Amniotic epithelial cell (primary cell): ENCODE results near the gene EFNA5.
"Not testable (repeated sequence)": the region's sequence is repeated elsewhere in the genome, so short reads cannot be mapped to it uniquely, and the experiment has no call there.

ENCODE experiments used
- DNase-seq: peaks from one replicate; pipeline ENCODE4 v3.0.0-alpha.2; 2010; ENCODE audit warnings: low read depth

Gene EFNA5

DNA sequence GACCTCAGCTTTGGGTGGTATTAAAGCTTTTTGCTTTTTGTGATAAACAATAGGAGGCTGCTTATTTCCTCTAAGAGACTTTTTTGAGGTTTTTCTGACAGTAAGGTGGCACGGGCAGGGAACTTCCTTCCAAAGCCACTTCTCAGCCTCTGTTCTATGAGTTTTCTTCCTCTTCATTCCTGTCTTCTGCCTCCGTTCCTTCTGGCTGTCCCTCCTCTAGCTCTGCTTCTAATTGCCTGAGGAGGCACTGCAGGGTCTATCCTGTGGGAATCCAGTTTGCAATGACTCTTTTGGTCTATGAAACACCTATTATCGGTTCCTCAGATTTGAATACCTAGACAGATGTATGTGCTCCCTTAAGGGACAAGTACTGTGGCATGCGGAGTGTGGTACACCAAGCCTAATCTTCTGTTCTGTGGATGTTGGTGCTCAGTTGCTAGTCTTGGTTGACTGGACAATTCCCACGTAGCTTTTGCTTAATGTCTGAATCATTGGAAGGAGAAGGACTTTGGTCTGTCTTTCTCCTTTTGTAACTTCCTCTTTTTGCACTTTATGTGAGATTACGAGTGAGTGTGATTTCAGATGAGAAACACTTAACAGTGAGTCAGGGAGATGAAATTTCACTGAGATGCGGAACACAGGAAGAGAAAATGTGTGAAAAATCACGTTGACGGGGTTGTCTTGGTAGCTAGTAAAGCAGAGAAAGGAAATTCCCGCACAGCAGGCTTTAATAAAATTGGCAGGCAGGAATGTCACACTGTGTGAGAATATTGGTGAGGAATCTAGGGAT lies 305.2 kb downstream of the EFNA5 start:
- peak; percentile 87 for DNase-seq

DNA sequence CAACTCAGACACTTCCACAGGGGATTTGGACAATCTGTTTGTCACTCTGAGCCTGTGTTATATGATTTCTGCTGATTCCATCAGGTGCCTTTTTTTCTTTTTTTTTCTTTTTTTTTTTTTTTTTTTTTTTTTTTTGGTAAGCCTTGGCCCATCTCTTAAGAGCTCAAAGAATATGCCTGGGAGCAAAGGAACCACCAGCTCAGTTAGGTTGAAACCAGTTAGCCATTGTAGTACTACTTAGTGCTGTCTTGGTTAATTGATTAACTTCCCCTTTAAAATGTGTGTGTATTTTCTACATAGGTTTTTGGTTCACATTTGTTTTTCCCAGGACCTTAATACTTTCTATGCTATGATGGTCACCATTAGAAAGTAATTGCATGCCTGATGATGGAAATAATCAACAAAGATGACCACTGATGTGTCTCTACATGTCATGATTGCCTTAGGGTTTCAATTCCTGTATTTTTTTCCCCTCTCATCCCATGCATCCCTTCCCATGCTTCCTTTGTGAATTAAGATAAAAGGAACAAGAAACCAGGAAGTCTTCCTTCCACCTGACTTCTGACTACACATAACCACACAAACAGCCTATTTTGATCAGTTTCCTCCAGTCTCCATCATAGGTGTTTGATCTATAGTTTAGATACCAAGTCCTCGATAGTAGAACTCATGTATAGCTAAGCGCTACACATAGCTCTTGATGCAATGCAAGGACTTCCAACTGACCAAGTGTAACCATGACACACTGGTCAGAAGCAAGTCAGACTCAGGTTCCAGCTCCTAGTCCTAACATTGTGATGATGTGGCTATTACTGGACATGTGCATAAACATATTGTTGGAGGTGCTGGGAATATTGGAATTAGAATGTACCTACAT lies 306.1 kb downstream of the EFNA5 start:
- DNase-seq = no peak

DNA sequence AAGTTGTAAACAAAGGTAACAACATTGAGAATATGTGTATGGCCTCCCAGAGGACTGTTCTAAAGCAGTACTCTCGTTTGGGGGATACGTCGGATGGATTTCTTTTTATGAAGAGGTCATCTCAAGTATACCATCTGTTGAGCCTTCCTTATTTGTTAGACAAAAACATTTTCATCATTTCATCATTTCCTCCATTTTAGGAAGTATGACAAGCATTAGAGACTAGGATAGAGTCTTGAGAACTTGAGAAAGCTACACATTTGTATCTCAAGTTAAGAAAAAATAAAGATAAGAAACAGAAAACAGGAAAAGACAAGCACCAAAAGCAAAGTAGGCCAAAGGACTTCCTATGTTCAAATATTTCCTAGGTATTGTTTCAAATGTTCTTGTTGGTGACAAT lies 307.0 kb downstream of the EFNA5 start:
- no peak for DNase-seq

DNA sequence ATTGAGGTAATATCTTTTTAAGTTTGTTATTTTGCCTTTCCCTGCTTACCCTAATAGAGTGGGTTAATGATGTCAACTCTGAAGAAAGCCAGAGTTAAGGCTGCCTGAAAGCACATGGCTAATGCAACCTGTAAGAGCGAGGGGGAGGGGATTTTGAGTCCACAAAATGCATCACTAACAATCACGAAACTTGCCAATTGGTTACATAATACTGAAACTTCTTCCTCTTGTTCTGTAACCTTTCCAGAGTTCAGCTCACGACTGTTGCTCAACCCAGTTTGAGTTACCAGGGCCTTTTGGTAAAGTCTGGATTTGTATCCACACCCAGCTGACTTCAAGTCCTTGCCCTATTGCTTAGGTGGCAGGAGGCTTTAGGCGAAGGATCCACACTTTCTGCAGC lies 308.8 kb downstream of the EFNA5 start:
- peak; percentile 91 for DNase-seq

DNA sequence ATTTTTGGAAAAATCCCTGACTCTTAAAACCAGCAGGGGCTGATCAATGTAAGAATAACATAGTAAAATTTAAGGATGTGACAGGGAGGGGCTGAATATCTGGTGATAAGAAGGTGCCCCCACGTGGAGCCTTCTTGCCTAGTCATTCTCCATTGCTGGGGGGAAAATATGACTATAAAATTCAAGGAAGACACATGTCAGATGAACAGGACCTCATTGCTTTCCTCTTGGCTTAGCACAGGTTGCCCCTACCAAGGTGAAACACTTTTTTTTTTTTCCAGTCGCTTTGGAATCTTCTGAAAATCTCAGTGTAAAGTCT lies 310.9 kb downstream of the EFNA5 start:
- no peak for DNase-seq

DNA sequence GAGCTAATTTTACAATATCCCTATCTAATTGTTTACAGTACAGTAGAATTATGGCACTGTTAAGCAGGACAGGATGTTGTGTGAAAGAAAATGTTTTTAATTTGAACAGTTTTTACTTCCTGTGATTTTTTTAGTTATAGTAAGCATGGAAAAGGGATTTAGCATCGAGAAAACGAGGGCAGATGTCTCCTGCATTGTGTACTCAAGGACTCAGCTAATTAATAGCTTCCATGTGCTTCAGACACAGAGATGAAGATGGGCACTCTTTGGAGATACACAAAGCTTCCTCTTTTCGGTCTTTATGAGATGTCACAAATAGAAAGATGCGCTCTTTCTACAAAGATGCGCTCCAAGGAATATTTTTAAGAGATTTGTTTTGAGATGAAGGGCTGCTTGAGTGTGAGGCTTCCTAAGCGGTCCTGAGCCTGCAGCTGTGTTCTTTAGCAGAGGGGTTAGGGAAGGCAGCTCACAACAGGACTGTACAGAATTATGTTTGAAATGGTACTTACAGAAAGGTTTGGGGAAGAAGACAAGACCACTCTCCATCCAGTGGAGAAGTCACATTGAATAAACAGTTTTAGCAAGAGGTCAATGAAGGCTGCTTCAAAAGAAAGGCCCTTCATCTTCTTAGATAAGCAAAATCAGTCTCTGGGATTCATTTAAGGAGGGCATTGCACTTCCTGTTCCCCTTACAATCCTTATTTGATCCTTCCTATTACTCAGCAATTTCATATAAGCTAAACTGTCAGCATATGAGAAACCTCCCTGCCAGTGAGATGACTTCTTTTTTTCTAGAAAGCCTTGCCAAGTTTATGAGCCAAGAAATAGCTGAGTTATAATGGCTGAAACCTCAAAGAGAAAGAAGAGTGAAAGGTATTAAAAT lies 311.5 kb downstream of the EFNA5 start:
- DNase-seq = peak; percentile 80

DNA sequence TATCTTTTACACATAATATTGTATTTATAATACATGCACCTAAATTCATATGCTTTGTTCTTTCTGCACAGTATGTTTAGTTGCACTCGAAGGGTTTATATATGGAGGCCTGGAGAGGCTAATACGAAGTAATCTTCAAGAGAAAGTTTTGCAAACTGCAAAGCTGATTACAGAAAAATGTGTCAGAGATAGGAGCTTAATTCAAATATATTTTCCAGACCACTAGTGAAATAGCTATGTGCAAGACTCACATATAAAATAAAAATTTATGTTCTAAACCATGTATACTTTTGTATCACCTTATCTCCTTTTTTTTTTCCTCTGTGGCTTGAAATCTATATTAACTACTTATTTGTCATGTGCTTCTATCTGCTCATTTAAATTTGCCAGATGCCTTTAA lies 313.8 kb downstream of the EFNA5 start:
- peak; percentile 68 for DNase-seq

DNA sequence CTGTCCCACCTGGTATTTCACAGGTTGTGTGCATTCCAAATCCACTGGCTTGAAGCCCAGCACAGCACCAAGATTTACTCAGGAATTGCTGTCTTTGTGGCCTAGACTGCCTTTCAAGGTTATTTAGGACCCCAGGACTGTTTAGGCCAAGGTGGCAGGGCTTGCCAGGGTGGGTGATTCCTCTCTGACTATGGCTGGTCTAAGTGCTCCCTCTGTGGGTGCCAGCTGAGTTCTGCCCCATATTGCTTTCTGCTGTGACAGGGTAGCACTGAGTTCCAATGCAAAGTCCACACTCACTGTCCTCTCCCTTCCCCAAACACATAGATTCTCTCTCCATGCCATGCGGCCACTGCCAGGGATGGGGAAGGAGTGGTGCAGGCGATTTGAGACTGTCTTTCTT lies 318.2 kb downstream of the EFNA5 start:
- no peak for DNase-seq

DNA sequence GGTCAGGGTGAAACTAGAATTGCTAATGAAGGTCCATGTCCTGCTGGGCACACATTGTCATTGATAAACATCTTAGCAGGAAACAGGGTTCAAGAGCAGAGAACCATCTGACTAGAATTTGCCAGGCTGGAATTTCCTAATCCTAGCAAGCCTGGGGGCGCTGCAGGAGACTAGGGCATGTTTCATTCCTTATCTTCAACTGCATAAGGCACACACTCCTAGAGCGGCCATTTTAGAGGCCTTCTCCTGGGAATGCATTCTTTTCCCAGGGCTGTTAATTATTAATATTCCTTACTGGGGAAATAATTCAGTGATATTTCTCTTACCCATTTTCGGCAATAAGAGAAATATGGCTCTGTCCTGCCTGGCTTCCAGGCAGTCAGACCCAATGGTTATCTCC lies 324.2 kb downstream of the EFNA5 start:
- DNase-seq = not testable (repeated sequence)

DNA sequence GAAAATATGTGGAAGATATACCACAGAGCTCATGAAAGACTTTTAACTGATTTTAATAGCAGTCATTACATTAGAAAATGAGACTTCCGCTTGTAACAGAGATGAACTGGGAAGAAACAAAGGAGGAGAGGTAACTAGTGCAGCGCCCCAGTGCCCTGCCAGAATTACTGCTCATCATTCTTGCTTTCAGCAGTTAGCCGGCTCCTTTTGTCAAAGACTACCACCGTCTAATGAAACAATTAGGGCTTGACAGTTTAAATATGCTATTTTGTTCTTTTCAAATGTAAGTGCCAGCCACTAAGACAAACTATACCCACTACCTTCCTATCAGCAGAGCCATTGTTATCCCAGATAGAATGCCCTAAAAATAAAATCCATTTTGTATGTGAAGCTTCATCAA lies 328.4 kb downstream of the EFNA5 start:
- DNase-seq = no peak

DNA sequence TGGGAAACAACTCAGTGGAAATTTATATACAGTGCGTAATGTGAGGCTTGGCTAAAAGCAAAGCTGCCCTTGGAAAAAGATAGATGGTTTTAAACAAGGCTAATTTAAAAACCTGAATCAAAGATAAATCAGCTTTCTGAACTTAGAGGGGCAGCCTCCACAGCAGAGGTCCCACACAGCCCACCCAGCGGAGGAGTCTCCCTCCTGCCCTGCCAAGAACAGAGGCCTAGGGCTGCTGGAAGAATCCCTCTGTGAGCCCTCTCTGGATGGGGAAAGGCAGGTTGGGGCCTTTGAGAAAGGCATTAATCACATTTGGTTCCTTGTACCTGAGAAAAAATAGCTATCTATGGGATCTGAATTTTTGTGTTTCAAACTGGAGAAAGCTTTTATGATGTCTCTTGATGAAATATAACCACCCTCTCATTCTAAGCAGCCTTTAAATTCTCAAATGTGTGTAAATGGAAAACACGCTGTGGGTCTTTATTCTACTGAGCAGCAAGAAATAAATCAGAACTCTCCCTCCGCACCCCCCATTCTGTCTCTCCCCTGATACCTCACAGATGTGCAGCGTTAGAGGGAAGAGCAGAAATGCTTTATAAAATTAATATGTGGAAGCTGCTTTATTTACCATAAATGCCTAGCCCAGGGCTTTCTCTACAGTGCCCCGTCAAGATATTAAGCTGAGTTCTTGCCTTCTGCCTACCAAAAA lies 329.2 kb downstream of the EFNA5 start:
- DNase-seq = no peak

DNA sequence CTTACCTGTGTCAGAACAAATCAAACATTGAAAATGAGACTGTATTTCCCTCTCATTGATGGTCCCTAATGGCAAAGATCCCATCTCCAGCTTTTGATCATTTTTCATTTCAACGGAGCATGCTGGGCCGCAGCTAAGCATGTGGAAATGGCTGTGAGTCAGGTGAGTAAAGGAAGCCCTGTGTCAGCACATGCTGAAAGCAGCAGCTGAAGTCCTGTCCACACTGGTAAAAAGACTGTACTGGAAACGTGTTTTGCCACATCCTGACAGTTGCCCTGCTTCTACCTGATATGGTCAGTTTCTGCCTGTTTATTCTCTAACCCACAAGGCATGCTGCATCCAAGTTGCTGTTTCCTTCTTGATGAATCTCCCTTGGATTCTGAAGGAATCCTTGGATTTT lies 330.1 kb downstream of the EFNA5 start:
- peak; percentile 65 for DNase-seq

DNA sequence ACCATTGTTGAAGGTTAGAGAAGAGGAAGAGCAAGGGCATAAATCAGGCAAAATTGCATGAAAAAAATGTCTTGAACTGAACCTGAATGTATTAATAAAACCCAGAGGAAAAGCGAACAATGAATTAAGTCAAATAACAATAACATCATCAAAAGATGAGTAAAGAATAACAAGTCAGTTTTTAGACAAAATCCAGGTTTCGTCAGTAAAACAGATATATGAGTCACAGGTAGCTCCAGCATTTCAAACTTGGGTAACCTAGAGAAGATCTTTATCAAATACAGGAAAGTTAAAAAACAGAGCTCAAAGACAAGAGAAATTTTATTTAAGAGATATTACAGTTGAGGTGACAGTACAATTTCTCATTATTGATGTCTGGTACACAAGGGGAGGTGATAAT lies 332.4 kb downstream of the EFNA5 start:
- DNase-seq = peak; percentile 34

DNA sequence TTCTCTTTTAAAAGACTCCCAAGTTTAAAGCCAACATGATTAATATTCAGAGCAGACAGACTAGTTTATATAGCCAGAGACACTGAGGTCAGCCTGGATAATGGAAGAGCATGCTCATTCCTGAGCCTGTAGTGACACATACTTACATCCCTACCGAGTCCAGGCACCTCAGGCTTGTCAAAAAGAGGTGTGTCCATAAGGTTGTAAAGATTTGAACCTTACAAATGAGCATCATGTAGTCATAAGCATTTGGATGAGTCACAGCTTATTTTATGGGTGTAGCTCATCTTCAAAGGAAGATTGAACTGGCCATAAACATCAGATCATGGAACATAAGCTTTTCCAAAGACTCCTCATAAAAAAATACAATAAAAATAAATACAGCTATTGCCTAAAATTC lies 333.5 kb downstream of the EFNA5 start:
- peak; percentile 59 for DNase-seq

DNA sequence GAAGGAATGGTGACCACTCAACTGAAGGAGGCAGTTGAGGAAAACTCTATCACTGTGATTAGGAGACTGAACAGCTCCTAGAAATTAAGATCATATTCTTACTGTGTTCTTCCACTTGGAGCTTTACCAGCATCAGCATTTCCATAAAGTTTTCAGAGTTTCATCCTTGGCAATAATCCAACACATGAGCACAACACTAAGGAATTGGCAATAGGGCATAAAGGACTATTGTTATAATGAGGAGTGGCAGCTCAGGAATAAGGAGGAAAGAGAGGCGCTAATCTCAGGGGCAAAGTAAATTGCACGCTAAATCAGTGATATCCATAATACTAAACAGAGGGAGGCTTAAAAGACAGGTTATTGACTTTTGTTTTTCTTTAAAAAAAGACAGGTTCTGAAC lies 338.9 kb downstream of the EFNA5 start:
- peak; percentile 41 for DNase-seq

DNA sequence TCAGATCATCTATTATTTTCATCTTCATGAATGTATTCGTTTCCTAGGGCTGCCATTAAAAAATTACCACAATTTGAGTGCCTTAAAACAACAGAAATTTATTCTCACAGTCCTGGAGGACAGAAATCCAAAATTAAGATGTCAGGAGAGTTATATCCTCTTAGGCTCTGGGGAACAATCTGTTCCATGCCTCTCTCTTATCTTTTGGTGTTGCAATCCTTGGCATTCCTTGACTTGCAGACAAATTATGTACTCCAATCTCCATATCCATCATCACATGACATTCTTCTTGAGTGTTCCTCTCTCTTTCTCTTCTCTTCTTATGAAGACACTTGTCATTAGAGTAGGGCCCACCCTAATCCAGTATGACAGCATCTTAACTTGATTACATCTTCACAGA lies 339.4 kb downstream of the EFNA5 start:
- peak; percentile 86 for DNase-seq

DNA sequence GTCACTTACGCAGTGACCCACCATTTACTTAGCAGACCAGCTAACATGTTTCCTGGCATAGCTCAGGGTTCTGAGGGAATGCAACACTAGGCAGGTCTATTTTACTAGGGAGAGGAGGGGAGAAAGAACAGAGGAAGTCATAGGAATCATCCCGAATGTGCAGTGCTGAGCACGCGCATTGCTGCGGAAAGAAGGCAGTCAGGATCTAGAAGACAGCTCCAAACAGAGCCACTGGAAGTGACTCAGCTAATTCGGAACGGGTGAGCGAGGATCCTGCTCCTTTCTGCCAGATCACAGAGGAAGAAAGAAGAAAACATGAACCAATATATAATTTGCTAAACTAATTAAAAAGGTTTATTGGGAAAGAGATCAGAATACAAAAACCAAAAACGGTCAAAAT lies 339.8 kb downstream of the EFNA5 start:
- DNase-seq = peak; percentile 61

DNA sequence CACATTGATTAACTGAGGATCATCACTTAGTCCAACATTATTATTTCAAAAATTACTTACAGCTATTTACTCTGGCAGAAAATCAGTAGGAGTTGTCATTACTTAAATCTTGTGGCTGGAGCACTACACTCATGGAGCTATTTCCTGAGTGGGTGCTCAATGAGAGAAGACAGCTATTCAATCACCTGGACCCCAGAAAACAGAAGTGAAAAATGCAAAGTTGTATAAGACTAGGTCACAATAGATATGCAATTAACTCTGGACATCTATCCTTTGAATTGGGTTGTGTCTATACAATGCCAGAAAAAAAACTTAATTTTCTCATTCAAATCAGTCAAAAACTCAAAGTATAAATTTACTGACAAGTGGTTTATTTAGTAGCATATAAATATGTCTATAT lies 340.9 kb downstream of the EFNA5 start:
- DNase-seq = no peak
